Testis (tissue), 3 donors: ENCODE results near the gene NKD1. TPM values are rescaled to one million over a fixed set of nuclear protein-coding genes. Genes with fewer than 3 reads are reported as not detected.

Source experiments
- DNase-seq: peaks from one replicate; pipeline ENCODE4 v3.0.0-alpha.2; 2019
- H3K27ac ChIP-seq, 2 donors: fragments of 200-600 bp; sonication (generic); one replicate each; pipeline ENCODE4 v1.5.1; 2019
- H3K27me3 ChIP-seq: fragments of 200-600 bp; sonication (generic); one replicate; pipeline ENCODE4 v1.5.1; 2019
- H3K36me3 ChIP-seq: fragments of 200-600 bp; sonication (generic); one replicate; pipeline ENCODE4 v1.5.1; 2017; ENCODE audit warnings: low read depth; ENCODE audit errors: missing control alignments
- H3K4me1 ChIP-seq: fragments of 200-600 bp; sonication (generic); one replicate; pipeline ENCODE4 v1.5.1; 2019
- H3K4me3 ChIP-seq, 2 donors: fragments of 200-600 bp; sonication (generic); one replicate each; pipeline ENCODE4 v1.5.1; 2017 to 2019
- H3K9me3 ChIP-seq: fragments of 200-600 bp; sonication (generic); one replicate; pipeline ENCODE4 v1.5.1; 2017
- CTCF ChIP-seq, 3 experiments: fragments of 450-650 bp in 2 of 3; fragments of 200-600 bp in 1 of 3; sonication (generic) in 1 of 3; IDR thresholded peaks; one replicate each; pipeline ENCODE4 v1.5.1; 2016 to 2019; ENCODE audit warnings: antibody characterized with exemption in 3 of 3, mild to moderate bottlenecking in 2 of 3, moderate library complexity in 1 of 3
- POLR2A ChIP-seq: fragments of 450-650 bp; IDR thresholded peaks from one replicate; pipeline ENCODE4 v1.6.1; 2017; ENCODE audit warnings: antibody characterized with exemption, mild to moderate bottlenecking, moderate library complexity
- WGBS, 2 donors: methylation state at CpG; one replicate each; pipeline ENCODE4 v1.1.5; 2018; 5-methylcytosine and 5-hydroxymethylcytosine counted together
- intact Hi-C: fragments of 100-400 bp; cut with DNase I; formaldehyde crosslinking; loops from one replicate; pipeline ENCODE4 v1.15.1; 2023; ENCODE audit warnings: low total_unique reads
- polyA plus RNA-seq: library from polyadenylated mRNA; stranded (reverse); fragments of 350-450 nt; fragmentation: Illumina TruSeq; extraction: RNeasy Lipid Tissue Mini Kit (QIAGEN cat#74804); gene quantifications from one replicate; pipeline ENCODE4 v1.2.3, GENCODE V29; 2014; ENCODE audit warnings: low read depth, low replicate concordance; ENCODE audit not compliant: insufficient read depth
- total RNA-seq, 2 donors: library from RNA; depleted of rRNA; stranded (reverse); fragments of >200 nt; gene quantifications; one replicate each; pipeline ENCODE4 v1.2.3, GENCODE V29; 2016

The NKD1 gene
- total and polyA plus RNA-seq, 3 donors from 2014 or later, result 5.9 to 14.4 (median 8.4) TPM

- H3K4me1 ChIP-seq, result no peaks in the 10 kb centered on the region
- H3K4me3 ChIP-seq, result no peak overlapping the region
- intact Hi-C loops, result no loop called here
- 81 to 85% methylated on average over 7 to 8 of the region's 8 CpGs for WGBS, 2 donors
- no peak overlapping the region for H3K27ac ChIP-seq
- DNase-seq, result no peak
- TF ChIP-seq CTCF (IDR thresholded peaks at IDR 0.05), result no peak
- TF ChIP-seq POLR2A, result no peak
- H3K27me3 ChIP-seq, result no peaks in the 10 kb centered on the region
- H3K9me3 ChIP-seq, result no peaks in the 10 kb centered on the region
- no peaks in the 10 kb centered on the region for H3K36me3 ChIP-seq
These were observed 76.3 kb downstream of the NKD1 start for GRCh38 chr16:50624449-50624970.

GRCh38 chr16:50625374-50625773 lies 77.2 kb downstream of the NKD1 start:
- H3K27ac ChIP-seq, result no peak overlapping the region
- TF ChIP-seq POLR2A (no peak), CTCF (IDR thresholded peaks at IDR 0.05) (no peak)
- intact Hi-C loops, result no loop called here
- H3K27me3 ChIP-seq, result no peaks in the 10 kb centered on the region
- H3K9me3 ChIP-seq, result no peaks in the 10 kb centered on the region
- no peak for DNase-seq
- WGBS, 2 donors, result 60 to 94% methylated on average over 1 to 12 of the region's 12 CpGs
- H3K36me3 ChIP-seq, result no peaks in the 10 kb centered on the region
- H3K4me1 ChIP-seq, result no peaks in the 10 kb centered on the region
- no peak overlapping the region for H3K4me3 ChIP-seq

GRCh38 chr16:50626868-50627267 lies 78.7 kb downstream of the NKD1 start:
- 49 to 68% methylated on average over 4 of the region's 4 CpGs for WGBS, 2 donors
- Histone ChIP-seq H3K4me3 (no peak overlapping the region), H3K9me3 (no peaks in the 10 kb centered on the region), H3K4me1 (no peaks in the 10 kb centered on the region), H3K27me3 (no peaks in the 10 kb centered on the region), H3K27ac (no peak overlapping the region), H3K36me3 (no peaks in the 10 kb centered on the region)
- no peak for DNase-seq
- intact Hi-C loops, result no loop called here
- TF ChIP-seq CTCF (IDR thresholded peaks at IDR 0.05), result no peak
- TF ChIP-seq POLR2A, result no peak

- no peaks in the 10 kb centered on the region for H3K36me3 ChIP-seq
- intact Hi-C loops, result no loop called here
These were observed 79.2 kb downstream of the NKD1 start for GRCh38 chr16:50627419-50627818.

More at GRCh38 chr16:50627419-50627818, 79.2 kb downstream of the NKD1 start:
- peak; percentile 72 for DNase-seq
- H3K4me1 ChIP-seq, result no peaks in the 10 kb centered on the region
- H3K27ac ChIP-seq, result no peak overlapping the region
- no peaks in the 10 kb centered on the region for H3K27me3 ChIP-seq
- H3K9me3 ChIP-seq, result no peaks in the 10 kb centered on the region
- H3K4me3 ChIP-seq, result no peak overlapping the region
- WGBS, 2 donors, result 12 to 36% methylated on average over 7 to 10 of the region's 10 CpGs
- peak; percentile 28 to 40 (median 38) for TF ChIP-seq CTCF (IDR thresholded peaks at IDR 0.05)
- no peak for TF ChIP-seq POLR2A
